Fibroblast of lung (primary cell): ENCODE results near the gene SEPTIN12. TPM values are rescaled to one million over a fixed set of nuclear protein-coding genes. Genes with fewer than 3 reads are reported as not detected.

Source experiments
- DNase-seq, 2 donors: peaks; one replicate each; pipeline versions ENCODE4 v3.0.0 to v3.0.0-alpha.2; 2010; ENCODE audit warnings: low read depth in 2 of 2
- H2AFZ ChIP-seq: 2 replicates; pipeline ENCODE4 v1.5.1; 2012; ENCODE audit warnings: low read length, control low read depth, inconsistent platforms
- H3K27ac ChIP-seq: 2 replicates; pipeline ENCODE4 v1.5.1; 2011; ENCODE audit warnings: low read length, control low read depth; ENCODE audit not compliant: insufficient read depth
- H3K27me3 ChIP-seq: 2 replicates; pipeline ENCODE4 v1.5.1; 2011; ENCODE audit warnings: mild to moderate bottlenecking, low read length; ENCODE audit not compliant: control insufficient read depth, insufficient read depth
- H3K36me3 ChIP-seq: 2 replicates; pipeline ENCODE4 v1.5.1; 2011; ENCODE audit warnings: low read length; ENCODE audit not compliant: control insufficient read depth, insufficient read depth
- H3K4me1 ChIP-seq: 2 replicates; pipeline ENCODE4 v1.5.1; 2011; ENCODE audit warnings: low read length; ENCODE audit not compliant: control insufficient read depth, insufficient read depth; ENCODE audit errors: extremely low read depth
- H3K4me2 ChIP-seq: 2 replicates; pipeline ENCODE4 v1.5.1; 2011; ENCODE audit warnings: low read length, control low read depth; ENCODE audit not compliant: insufficient read depth; ENCODE audit errors: extremely low read depth
- H3K4me3 ChIP-seq, 4 experiments: fragments of 200-600 bp in 1 of 4; sonication (generic) in 1 of 4; replicated peaks in 1 of 4; 2 replicates each; pipeline ENCODE4 v1.5.1; 2011 to 2016; ENCODE audit warnings: low read length in 4 of 4, low read depth in 3 of 4, mild to moderate bottlenecking in 3 of 4, control low read depth in 2 of 4, inconsistent platforms in 1 of 4, mixed read lengths in 1 of 4; ENCODE audit not compliant: insufficient read depth in 1 of 4; ENCODE audit errors: control extremely low read depth in 1 of 4
- H3K79me2 ChIP-seq: 2 replicates; pipeline ENCODE4 v1.5.1; 2012; ENCODE audit warnings: mild to moderate bottlenecking, low read length, inconsistent platforms; ENCODE audit not compliant: control insufficient read depth, insufficient read depth
- H3K9ac ChIP-seq: 2 replicates; pipeline ENCODE4 v1.5.1; 2011; ENCODE audit warnings: mild to moderate bottlenecking, low read length, control low read depth; ENCODE audit not compliant: insufficient read depth
- H3K9me3 ChIP-seq: 2 replicates; pipeline ENCODE4 v1.5.1; 2012; ENCODE audit warnings: low read depth, low read length; ENCODE audit not compliant: control insufficient read depth, insufficient read depth
- H4K20me1 ChIP-seq: 2 replicates; pipeline ENCODE4 v1.5.1; 2011; ENCODE audit warnings: low read length; ENCODE audit not compliant: control insufficient read depth, insufficient read depth; ENCODE audit errors: extremely low read depth
- CTCF ChIP-seq, 2 donors: IDR thresholded peaks in 1 of 2; conservative IDR thresholded peaks in 1 of 2; 1 replicate in 1 of 2; 2 replicates in 1 of 2; pipeline ENCODE4 v1.5.1; 2011 to 2012; ENCODE audit warnings: low read length in 2 of 2, control low read depth in 1 of 2, inconsistent platforms in 1 of 2, low read depth in 1 of 2, mild to moderate bottlenecking in 1 of 2
- EZH2 ChIP-seq: IDR thresholded peaks from 2 replicates; pipeline ENCODE4 v1.5.1; 2012; ENCODE audit warnings: low read length, control low read depth, mild to moderate bottlenecking; ENCODE audit errors: missing control alignments
- polyA plus RNA-seq, 2 donors: library from polyadenylated mRNA; depleted of rRNA in 1 of 2; stranded (reverse) in 1 of 2; unstranded in 1 of 2; fragments of >200 nt; gene quantifications; 2 replicates each; pipeline ENCODE4 v1.2.1, GENCODE V29; 2011 to 2012; ENCODE audit warnings: missing spikeins in 1 of 2
- total RNA-seq: library from RNA; depleted of rRNA; stranded (reverse); fragments of >200 nt; gene quantifications from 2 replicates; pipeline ENCODE4 v1.2.1, GENCODE V29; 2014

SEPTIN12 gene
- total and polyA plus RNA-seq, 2 donors (not counting 1 experiment from before 2014, with no cell fraction given) = not detected

- no peak overlapping the region for H3K4me3 ChIP-seq
- no peak overlapping the region for H3K4me2 ChIP-seq
- no peaks in the 10 kb centered on the region for H4K20me1 ChIP-seq
- no peaks in the 10 kb centered on the region for H3K4me1 ChIP-seq
- DNase-seq = no peak
- peaks cover 16% of the 10 kb centered on the region for H3K36me3 ChIP-seq
- no peak overlapping the region for H2AFZ ChIP-seq
- no peak overlapping the region for H3K9ac ChIP-seq
- H3K79me2 ChIP-seq = peaks cover 2% of the 10 kb centered on the region
- no peak overlapping the region for H3K27ac ChIP-seq
- no peaks in the 10 kb centered on the region for H3K9me3 ChIP-seq
- no peak for TF ChIP-seq CTCF (conservative IDR thresholded peaks at IDR 0.05 in 1 of 2, IDR thresholded peaks at IDR 0.05 in 1 of 2; ENCODE audit: low read depth in 1 of 2, low read length in 2 of 2)
- no peak for TF ChIP-seq EZH2
- no peaks in the 10 kb centered on the region for H3K27me3 ChIP-seq
These were observed 42.3 kb upstream of the SEPTIN12 start for GRCh38 chr16:4830408-4830807.

GRCh38 chr16:4828567-4829321 lies 40.6 kb upstream of the SEPTIN12 start:
- peaks cover 24% of the 10 kb centered on the region for H3K36me3 ChIP-seq
- no peaks in the 10 kb centered on the region for H3K79me2 ChIP-seq
- no peak overlapping the region for H3K4me3 ChIP-seq
- no peaks in the 10 kb centered on the region for H3K4me1 ChIP-seq
- H3K27ac ChIP-seq = no peak overlapping the region
- no peaks in the 10 kb centered on the region for H3K27me3 ChIP-seq
- no peaks in the 10 kb centered on the region for H3K9me3 ChIP-seq
- H2AFZ ChIP-seq = no peak overlapping the region
- H4K20me1 ChIP-seq = no peaks in the 10 kb centered on the region
- no peak for TF ChIP-seq CTCF (conservative IDR thresholded peaks at IDR 0.05 in 1 of 2, IDR thresholded peaks at IDR 0.05 in 1 of 2; ENCODE audit: low read depth in 1 of 2, low read length in 2 of 2)
- no peak overlapping the region for H3K9ac ChIP-seq
- DNase-seq = no peak
- H3K4me2 ChIP-seq = no peak overlapping the region

- H3K36me3 ChIP-seq = peaks cover 23% of the 10 kb centered on the region
- no peak overlapping the region for H3K27ac ChIP-seq
- H4K20me1 ChIP-seq = no peaks in the 10 kb centered on the region
- no peaks in the 10 kb centered on the region for H3K4me1 ChIP-seq
- H3K4me3 ChIP-seq = no peak overlapping the region
- no peak overlapping the region for H3K4me2 ChIP-seq
- TF ChIP-seq CTCF (conservative IDR thresholded peaks at IDR 0.05 in 1 of 2, IDR thresholded peaks at IDR 0.05 in 1 of 2; ENCODE audit: low read depth in 1 of 2, low read length in 2 of 2) (no peak), EZH2 (no peak)
- H2AFZ ChIP-seq = no peak overlapping the region
- H3K79me2 ChIP-seq = no peaks in the 10 kb centered on the region
- DNase-seq = no peak
- no peak overlapping the region for H3K9ac ChIP-seq
- H3K9me3 ChIP-seq = no peaks in the 10 kb centered on the region
- H3K27me3 ChIP-seq = no peaks in the 10 kb centered on the region
These were observed 38.8 kb upstream of the SEPTIN12 start for GRCh38 chr16:4826980-4827379.
